Fibroblast of mammary gland (primary cell): ENCODE results near the gene EFNB1.
"Not testable (repeated sequence)": the region's sequence is repeated elsewhere in the genome, so short reads cannot be mapped to it uniquely, and the experiment has no call there.

Source experiments
- DNase-seq: peaks from one replicate; pipeline ENCODE4 v3.0.0-alpha.2; 2010; ENCODE audit warnings: low read depth
- H3K4me3 ChIP-seq: 2 replicates; pipeline ENCODE4 v1.5.1; 2011; ENCODE audit warnings: low read depth, mild to moderate bottlenecking, low read length, moderate library complexity; ENCODE audit not compliant: control insufficient read depth
- CTCF ChIP-seq: conservative IDR thresholded peaks from 2 replicates; pipeline ENCODE4 v1.5.1; 2011; ENCODE audit warnings: low read depth, low read length, inconsistent platforms; ENCODE audit not compliant: control insufficient read depth, insufficient read depth

EFNB1 gene

GRCh38 chrX:68828740-68829581 lies at the start of gene EFNB1:
Gene EFNB1, plus strand, starts transcription at chrX:68829021. Its CDS starts 756 bp downstream, at chrX:68829777.
- TF ChIP-seq CTCF = no peak
- DNase-seq = peak; percentile 94

GRCh38 chrX:68781295-68781694 lies 47.5 kb upstream of the EFNB1 start:
- not testable (repeated sequence) for H3K4me3 ChIP-seq

More at GRCh38 chrX:68828740-68829581, at the start of gene EFNB1:
- H3K4me3 ChIP-seq = peak within 1 kb of the TSS; percentile 65

GRCh38 chrX:68784816-68785215 lies 44.0 kb upstream of the EFNB1 start:
- H3K4me3 ChIP-seq = no peak overlapping the region
- TF ChIP-seq CTCF = no peak
- DNase-seq = no peak

More at GRCh38 chrX:68781295-68781694, 47.5 kb upstream of the EFNB1 start:
- DNase-seq = not testable (repeated sequence)

- not testable (repeated sequence) for DNase-seq, H3K4me3 ChIP-seq
Observed at GRCh38 chrX:68786581-68786980, 42.2 kb upstream of the EFNB1 start.

- TF ChIP-seq CTCF = no peak
- H3K4me3 ChIP-seq = no peak overlapping the region
Observed at GRCh38 chrX:68789966-68790365, 38.9 kb upstream of the EFNB1 start.

GRCh38 chrX:68792083-68792482 lies 36.7 kb upstream of the EFNB1 start:
- no peak overlapping the region for H3K4me3 ChIP-seq
- no peak for DNase-seq
- TF ChIP-seq CTCF = no peak

More at GRCh38 chrX:68789966-68790365, 38.9 kb upstream of the EFNB1 start:
- DNase-seq = no peak

GRCh38 chrX:68794461-68794860 lies 34.4 kb upstream of the EFNB1 start:
- H3K4me3 ChIP-seq = no peak overlapping the region
- no peak for TF ChIP-seq CTCF
- no peak for DNase-seq

GRCh38 chrX:68795741-68796140 lies 33.1 kb upstream of the EFNB1 start:
- TF ChIP-seq CTCF = no peak
- no peak for DNase-seq

GRCh38 chrX:68798400-68798799 lies 30.4 kb upstream of the EFNB1 start:
- not testable (repeated sequence) for DNase-seq, H3K4me3 ChIP-seq

More at GRCh38 chrX:68795741-68796140, 33.1 kb upstream of the EFNB1 start:
- no peak overlapping the region for H3K4me3 ChIP-seq
